Spleen (tissue), 11 donors: ENCODE measurements around the gene CD48. TPM values are rescaled to one million over a fixed set of nuclear protein-coding genes. Genes with fewer than 3 reads are reported as not detected.

Source experiments
- DNase-seq: peaks from one replicate; pipeline ENCODE4 v3.0.0-alpha.2; 2020
- H3K27ac ChIP-seq, 8 donors: fragments of 200-600 bp; sonication (generic) in 7 of 8; 1 replicate in 4 of 8; 2 replicates in 4 of 8; pipeline versions ENCODE4 v1.5.0 to v1.8.0; 2016 to 2021; ENCODE audit warnings: inconsistent platforms in 4 of 8, mild to moderate bottlenecking in 4 of 8, moderate library complexity in 1 of 8
- H3K27me3 ChIP-seq, 7 donors: fragments of 200-600 bp; sonication (generic) in 6 of 7; replicated peaks in 1 of 7; 1 replicate in 4 of 7; 2 replicates in 3 of 7; pipeline versions ENCODE4 v1.5.0 to v1.8.0; 2016 to 2021; ENCODE audit warnings: inconsistent platforms in 3 of 7, mild to moderate bottlenecking in 1 of 7
- H3K36me3 ChIP-seq, 6 donors: fragments of 200-600 bp; sonication (generic) in 5 of 6; 1 replicate in 4 of 6; 2 replicates in 2 of 6; pipeline versions ENCODE4 v1.5.0 to v1.8.0; 2016 to 2021; ENCODE audit warnings: inconsistent platforms in 2 of 6
- H3K4me1 ChIP-seq, 6 donors: fragments of 200-600 bp; sonication (generic) in 5 of 6; 1 replicate in 3 of 6; 2 replicates in 3 of 6; pipeline versions ENCODE4 v1.5.0 to v1.8.0; 2016 to 2021; ENCODE audit warnings: inconsistent platforms in 3 of 6
- H3K4me3 ChIP-seq, 8 donors: fragments of 200-600 bp; sonication (generic) in 7 of 8; 1 replicate in 4 of 8; 2 replicates in 4 of 8; pipeline versions ENCODE4 v1.5.0 to v1.8.0; 2016 to 2021; ENCODE audit warnings: inconsistent platforms in 4 of 8, mild to moderate bottlenecking in 4 of 8, moderate library complexity in 2 of 8
- H3K9me3 ChIP-seq, 8 donors: fragments of 200-600 bp; sonication (generic) in 7 of 8; 1 replicate in 4 of 8; 2 replicates in 4 of 8; pipeline versions ENCODE4 v1.5.0 to v1.8.0; 2016 to 2021; ENCODE audit warnings: inconsistent platforms in 4 of 8
- POLR2A ChIP-seq, 3 donors: fragments of 450-650 bp; IDR thresholded peaks; one replicate each; pipeline ENCODE4 v1.5.1; 2017; ENCODE audit warnings: antibody characterized with exemption in 3 of 3, mild to moderate bottlenecking in 1 of 3
- POLR2AphosphoS5 ChIP-seq, 3 donors: sonication (generic); formaldehyde crosslinking; IDR thresholded peaks; one replicate each; pipeline ENCODE4 v1.5.1; 2017; ENCODE audit warnings: antibody characterized with exemption in 3 of 3
- WGBS, 5 donors: extraction: QIAGEN DNeasy Blood & Tissue Kit in 3 of 5; methylation state at CpG; one replicate each; pipeline versions ENCODE4 v1.1.5 to v1.1.7; 2013 to 2018; 5-methylcytosine and 5-hydroxymethylcytosine counted together
- intact Hi-C: fragments of 100-400 bp; cut with DNase I; formaldehyde crosslinking; loops from one replicate; pipeline ENCODE4 v1.15.0; 2023; ENCODE audit warnings: low total_unique reads
- polyA plus RNA-seq, 3 donors: library from polyadenylated mRNA; stranded (reverse); fragments of 200-250 nt; gene quantifications; one replicate each; pipeline ENCODE4 v1.2.1, GENCODE V29; 2013
- total RNA-seq, 7 donors: library from RNA; depleted of rRNA in 3 of 7; stranded (reverse); fragments of >200 nt in 3 of 7; fragmentation: NEBNext Ultra II Directional in 4 of 7; extraction: Animal tissue kit (Norgen Biotek cat#: 25700) in 4 of 7; gene quantifications; one replicate each; pipeline versions ENCODE4 v1.1.0 to v1.2.1, GENCODE V29; 2016 to 2021
- TF ChIP-seq, protein P1 (sequence below), 11 experiments: fragments of 200-600 bp in 7 of 11; fragments of 450-650 bp in 4 of 11; sonication (generic) in 4 of 11; IDR thresholded peaks in 8 of 11; conservative IDR thresholded peaks in 3 of 11; 1 replicate in 7 of 11; 2 replicates in 4 of 11; pipeline versions ENCODE4 v1.4.0 to v1.8.0; 2016 to 2021; ENCODE audit warnings: antibody characterized with exemption in 11 of 11, inconsistent platforms in 4 of 11, mild to moderate bottlenecking in 1 of 11
- donor health status: healthy with polysubstance abuse.
- donor health status: DM: no; HTN: no; CAD: no; lungs with moderate emphysema.
- donor health status: DM: no; HTN: no; CAD: no.
- donor health status: Bipolar disorder and iron deficiency.
- donor health status: healthy.
- donor health status: DM: no; HTN: no; CAD: no.
- donor health status: DM: yes; HTN: yes; CAD: no.

The CD48 gene
- total and polyA plus RNA-seq, 10 donors: 150 to 510 (median 248) TPM

GRCh38 chr1:160756849-160757201 lies 45.2 kb upstream of the CD48 start:
- Histone ChIP-seq H3K27ac (peak overlapping the region in 7 of 8 donors; percentile 12 to 80 (median 61)), H3K27me3 (no peaks in the 10 kb centered on the region), H3K4me3 (no peak overlapping the region), H3K9me3 (no peaks in the 10 kb centered on the region), H3K4me1 (peaks cover 0 to 21% (median 0%) of the 10 kb centered on the region in 6 donors), H3K36me3 (no peaks in the 10 kb centered on the region)
- intact Hi-C loops: no loop called here
- WGBS, 5 donors: 67 to 89% (median 74%) methylated on average over 2 of the region's 2 CpGs
- TF ChIP-seq POLR2AphosphoS5 (IDR thresholded peaks at IDR 0.05) (no peak), POLR2A (IDR thresholded peaks at IDR 0.05) (no peak)
- TF ChIP-seq, protein P1, sequence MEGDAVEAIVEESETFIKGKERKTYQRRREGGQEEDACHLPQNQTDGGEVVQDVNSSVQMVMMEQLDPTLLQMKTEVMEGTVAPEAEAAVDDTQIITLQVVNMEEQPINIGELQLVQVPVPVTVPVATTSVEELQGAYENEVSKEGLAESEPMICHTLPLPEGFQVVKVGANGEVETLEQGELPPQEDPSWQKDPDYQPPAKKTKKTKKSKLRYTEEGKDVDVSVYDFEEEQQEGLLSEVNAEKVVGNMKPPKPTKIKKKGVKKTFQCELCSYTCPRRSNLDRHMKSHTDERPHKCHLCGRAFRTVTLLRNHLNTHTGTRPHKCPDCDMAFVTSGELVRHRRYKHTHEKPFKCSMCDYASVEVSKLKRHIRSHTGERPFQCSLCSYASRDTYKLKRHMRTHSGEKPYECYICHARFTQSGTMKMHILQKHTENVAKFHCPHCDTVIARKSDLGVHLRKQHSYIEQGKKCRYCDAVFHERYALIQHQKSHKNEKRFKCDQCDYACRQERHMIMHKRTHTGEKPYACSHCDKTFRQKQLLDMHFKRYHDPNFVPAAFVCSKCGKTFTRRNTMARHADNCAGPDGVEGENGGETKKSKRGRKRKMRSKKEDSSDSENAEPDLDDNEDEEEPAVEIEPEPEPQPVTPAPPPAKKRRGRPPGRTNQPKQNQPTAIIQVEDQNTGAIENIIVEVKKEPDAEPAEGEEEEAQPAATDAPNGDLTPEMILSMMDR (IDR thresholded peaks at IDR 0.05 in 8 of 11, conservative IDR thresholded peaks at IDR 0.05 in 3 of 11): no peak
- DNase-seq: no peak

DNA sequence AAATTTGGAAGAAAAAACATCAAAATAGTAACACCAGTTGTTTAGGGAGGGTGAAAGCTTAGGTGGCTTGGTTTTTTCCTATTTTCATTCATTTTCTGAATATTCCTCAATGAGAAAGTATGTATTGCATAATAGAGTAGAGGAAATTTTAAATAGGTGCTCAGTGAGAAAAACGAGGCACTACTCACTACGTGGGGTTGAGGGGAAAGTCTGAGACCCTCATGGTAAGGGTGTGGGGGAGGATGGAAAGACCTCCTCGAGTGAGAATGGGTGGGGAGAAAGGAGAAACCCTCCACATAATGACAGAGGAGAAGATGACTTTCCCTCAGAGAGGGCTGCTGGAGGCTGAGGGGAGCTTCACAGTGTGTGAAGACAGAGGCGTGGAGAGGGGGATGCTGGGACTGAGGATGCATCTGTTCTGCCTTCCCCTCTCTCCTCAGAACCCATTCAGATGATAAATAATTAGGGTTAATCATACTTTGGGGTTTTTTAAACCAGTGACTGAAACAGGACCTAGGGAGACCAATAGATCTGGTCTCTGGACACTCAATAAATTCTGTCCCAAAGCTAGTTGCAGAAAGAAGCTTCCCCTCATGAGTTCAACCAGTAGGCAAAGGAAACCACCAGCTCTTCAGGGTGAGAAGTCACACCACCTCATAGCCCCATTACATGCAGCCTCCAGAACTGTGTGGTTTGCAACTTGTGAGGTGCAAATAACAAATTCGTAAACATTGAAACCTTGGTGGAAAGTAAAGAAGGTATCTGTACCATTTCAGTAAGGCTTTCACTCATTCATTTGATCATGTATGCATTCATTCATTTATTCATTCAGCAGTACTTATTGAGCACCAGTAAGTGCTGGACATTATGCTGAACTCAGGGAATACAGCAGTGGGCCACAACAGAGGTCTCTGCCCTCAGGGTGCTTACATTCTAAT lies 44.6 kb upstream of the CD48 start:
- Histone ChIP-seq H3K27ac (peak overlapping the region in 7 of 8 donors; percentile 12 to 80 (median 61)), H3K4me3 (no peak overlapping the region), H3K4me1 (peaks cover 0 to 24% (median 1%) of the 10 kb centered on the region in 6 donors), H3K27me3 (no peaks in the 10 kb centered on the region), H3K36me3 (peaks cover 0 to 2% (median 0%) of the 10 kb centered on the region in 6 donors), H3K9me3 (no peaks in the 10 kb centered on the region)
- peak in 1 of 3 donors; percentile 8 for TF ChIP-seq POLR2AphosphoS5 (IDR thresholded peaks at IDR 0.05)
- TF ChIP-seq, protein P1 (IDR thresholded peaks at IDR 0.05 in 8 of 11, conservative IDR thresholded peaks at IDR 0.05 in 3 of 11): no peak
- intact Hi-C loops: no loop called here
- WGBS, 5 donors: 57 to 70% (median 61%) methylated on average over 5 of the region's 5 CpGs
- no peak for DNase-seq

DNA sequence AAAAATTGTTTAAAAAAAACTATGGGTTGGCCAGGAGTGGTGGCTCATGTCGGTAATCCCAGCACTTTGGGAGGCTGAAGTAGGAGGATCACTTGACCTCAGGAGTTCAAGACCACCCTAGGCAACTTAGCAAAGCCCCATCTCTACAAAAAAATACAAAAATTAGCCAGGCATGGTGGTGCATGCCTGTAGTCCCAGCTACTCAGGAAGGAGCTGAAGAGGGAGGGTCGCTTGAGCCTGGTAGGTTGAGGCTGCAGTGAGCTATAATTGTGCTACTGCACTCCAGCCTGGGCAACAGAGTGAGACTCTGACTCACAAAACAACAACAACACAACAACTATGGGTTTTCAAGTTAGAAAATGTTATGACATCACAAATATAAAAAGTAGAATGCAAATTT lies 43.8 kb upstream of the CD48 start:
- TF ChIP-seq POLR2A (IDR thresholded peaks at IDR 0.05) (no peak), POLR2AphosphoS5 (IDR thresholded peaks at IDR 0.05) (no peak)
- TF ChIP-seq, protein P1 (IDR thresholded peaks at IDR 0.05 in 8 of 11, conservative IDR thresholded peaks at IDR 0.05 in 3 of 11): no peak
- Histone ChIP-seq H3K36me3 (peaks cover 0 to 10% (median 0%) of the 10 kb centered on the region in 6 donors), H3K4me1 (peaks cover 0 to 31% (median 2%) of the 10 kb centered on the region in 6 donors), H3K4me3 (no peak overlapping the region), H3K27ac (peak overlapping the region in 7 of 8 donors; percentile 10 to 80 (median 58)), H3K9me3 (no peaks in the 10 kb centered on the region), H3K27me3 (no peaks in the 10 kb centered on the region)
- WGBS, 5 donors: 81 to 85% (median 82%) methylated on average over 2 of the region's 2 CpGs
- intact Hi-C loops: no loop called here
- no peak for DNase-seq

DNA sequence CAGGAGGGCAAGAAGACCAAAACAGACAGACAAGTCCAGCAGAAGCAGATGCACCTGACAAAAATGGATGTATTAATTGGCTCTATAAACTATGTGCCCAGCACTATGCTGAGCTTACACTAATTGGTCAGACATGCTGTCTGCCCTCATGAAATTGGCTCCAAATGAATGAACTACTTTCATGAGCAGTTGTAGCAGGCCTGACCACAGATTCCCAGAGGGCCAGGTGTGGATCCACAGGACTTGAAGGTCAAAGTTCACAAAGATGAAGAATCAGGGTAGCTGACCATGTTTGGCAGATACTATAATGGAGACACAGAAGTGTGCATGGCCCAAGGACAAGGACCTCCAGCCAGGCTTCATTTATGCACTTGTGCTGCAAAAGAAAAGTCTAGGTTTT lies 42.0 kb upstream of the CD48 start:
- H3K27me3 ChIP-seq: no peaks in the 10 kb centered on the region
- H3K27ac ChIP-seq: peak overlapping the region in 1 of 8 donors; percentile 19
- H3K4me3 ChIP-seq: no peak overlapping the region

More for the DNA sequence above, 42.0 kb upstream of the CD48 start:
- no peak for DNase-seq
- H3K36me3 ChIP-seq: peaks cover 0 to 17% (median 0%) of the 10 kb centered on the region in 6 donors
- TF ChIP-seq, protein P1 (IDR thresholded peaks at IDR 0.05 in 8 of 11, conservative IDR thresholded peaks at IDR 0.05 in 3 of 11): no peak
- TF ChIP-seq POLR2AphosphoS5 (IDR thresholded peaks at IDR 0.05) (no peak), POLR2A (IDR thresholded peaks at IDR 0.05) (no peak)
- intact Hi-C loops: no loop called here
- peaks cover 6 to 50% (median 12%) of the 10 kb centered on the region in 6 donors for H3K4me1 ChIP-seq
- no peaks in the 10 kb centered on the region for H3K9me3 ChIP-seq
